WTC11 (cell line): ENCODE data around the gene SIPA1L3.

ENCODE experiments used
- CBFB ChIP-seq: sonication (generic); formaldehyde crosslinking; IDR thresholded peaks from 2 replicates; pipeline ENCODE4 v1.8.1; 2022; ENCODE audit warnings: mild to moderate bottlenecking, low read depth, missing genetic modification reagents
- TF ChIP-seq, protein P1 (sequence below): fragments of 200-600 bp; IDR thresholded peaks from 2 replicates; pipeline ENCODE4 v1.8.0; 2022; ENCODE audit warnings: antibody characterized with exemption

DNA sequence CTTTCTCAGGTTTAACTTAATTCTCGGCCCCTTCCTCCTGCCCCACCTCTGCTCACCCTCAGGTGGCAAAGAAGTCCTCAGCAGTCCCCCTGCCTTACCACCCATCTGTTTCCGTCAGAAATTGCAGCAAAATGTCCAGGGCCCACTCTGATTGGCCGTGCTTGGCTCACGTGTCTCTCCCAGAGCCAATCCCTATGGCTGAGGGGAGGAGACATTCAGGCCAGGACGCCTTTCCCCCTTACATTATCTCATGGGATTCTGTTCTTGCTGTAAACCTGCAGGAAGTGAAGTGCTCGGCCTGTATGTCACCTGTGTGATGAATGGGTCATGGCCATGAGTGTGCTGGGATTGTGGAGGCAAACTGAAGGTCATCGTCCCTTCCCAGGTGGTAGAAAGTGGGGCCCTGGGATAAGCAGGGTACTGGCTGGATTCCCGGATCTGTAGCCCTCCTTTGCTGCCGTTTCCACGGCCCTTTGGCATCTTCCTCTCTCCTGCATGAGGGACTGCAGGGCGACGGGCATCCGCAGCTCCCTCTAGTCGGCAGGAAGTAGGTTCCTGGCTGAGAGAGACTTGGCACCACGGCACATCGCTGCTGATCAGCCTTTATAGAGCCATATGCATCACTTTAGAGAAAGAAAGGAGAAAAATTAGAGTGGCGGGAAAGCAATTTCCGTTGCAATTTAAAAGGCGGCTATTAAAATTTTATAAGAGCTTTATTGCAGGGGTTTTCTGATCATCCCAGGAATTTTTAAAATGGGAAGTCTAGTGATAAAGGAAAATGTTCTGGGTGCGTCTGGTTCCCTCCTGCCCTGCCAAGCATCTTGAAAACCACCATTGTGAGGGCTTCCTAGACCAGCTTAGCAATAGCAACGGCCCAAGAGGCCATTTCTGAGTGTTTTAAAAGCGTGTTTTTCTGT, 118.2 kb downstream of the SIPA1L3 start:
- TF ChIP-seq, protein P1, sequence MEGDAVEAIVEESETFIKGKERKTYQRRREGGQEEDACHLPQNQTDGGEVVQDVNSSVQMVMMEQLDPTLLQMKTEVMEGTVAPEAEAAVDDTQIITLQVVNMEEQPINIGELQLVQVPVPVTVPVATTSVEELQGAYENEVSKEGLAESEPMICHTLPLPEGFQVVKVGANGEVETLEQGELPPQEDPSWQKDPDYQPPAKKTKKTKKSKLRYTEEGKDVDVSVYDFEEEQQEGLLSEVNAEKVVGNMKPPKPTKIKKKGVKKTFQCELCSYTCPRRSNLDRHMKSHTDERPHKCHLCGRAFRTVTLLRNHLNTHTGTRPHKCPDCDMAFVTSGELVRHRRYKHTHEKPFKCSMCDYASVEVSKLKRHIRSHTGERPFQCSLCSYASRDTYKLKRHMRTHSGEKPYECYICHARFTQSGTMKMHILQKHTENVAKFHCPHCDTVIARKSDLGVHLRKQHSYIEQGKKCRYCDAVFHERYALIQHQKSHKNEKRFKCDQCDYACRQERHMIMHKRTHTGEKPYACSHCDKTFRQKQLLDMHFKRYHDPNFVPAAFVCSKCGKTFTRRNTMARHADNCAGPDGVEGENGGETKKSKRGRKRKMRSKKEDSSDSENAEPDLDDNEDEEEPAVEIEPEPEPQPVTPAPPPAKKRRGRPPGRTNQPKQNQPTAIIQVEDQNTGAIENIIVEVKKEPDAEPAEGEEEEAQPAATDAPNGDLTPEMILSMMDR, result no peak
- TF ChIP-seq CBFB (CRISPR knock-in tag), result no peak
